ENCODE data around the gene EYA3.

EYA3 gene

DNA sequence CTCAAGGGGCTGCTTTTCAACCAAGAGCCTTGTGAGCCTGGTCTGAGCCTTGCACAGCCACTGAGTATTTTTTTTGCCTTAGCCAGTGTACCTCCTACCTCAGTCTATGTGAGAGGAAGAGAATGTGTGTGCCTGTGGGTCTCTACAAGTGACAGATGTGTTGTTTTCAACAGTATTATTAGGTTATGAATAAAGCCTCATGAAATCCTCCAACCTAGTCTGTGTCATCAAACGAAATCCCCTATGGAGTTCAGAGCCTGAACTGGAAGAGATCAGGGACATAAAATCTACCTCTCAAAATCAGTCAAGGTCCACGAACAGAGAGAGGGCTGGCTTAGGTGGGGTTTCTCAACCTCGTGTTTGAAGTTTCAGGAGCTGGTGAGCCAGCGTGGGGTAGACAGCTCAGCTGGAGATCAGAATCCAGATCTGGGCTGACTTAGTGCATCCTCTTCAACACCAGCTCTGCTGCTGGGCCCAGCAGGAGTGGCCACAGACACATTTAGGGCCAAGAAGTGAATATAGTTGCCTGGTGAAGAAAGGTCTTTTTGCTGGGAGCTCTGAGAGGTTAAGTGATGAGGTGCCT, 120.4 kb downstream of the EYA3 start:
- Mint-ChIP-seq H3K4me3 (no peak overlapping the region), H3K27ac (no peak overlapping the region), H3K27me3 (ENCODE audit: low read depth) (no peaks in the 10 kb centered on the region), H3K4me1 (ENCODE audit: low read depth) (peaks cover 7% of the 10 kb centered on the region), H3K9me3 (no peaks in the 10 kb centered on the region), H3K36me3 (ENCODE audit: low read depth) (peaks cover 24% of the 10 kb centered on the region)

DNA sequence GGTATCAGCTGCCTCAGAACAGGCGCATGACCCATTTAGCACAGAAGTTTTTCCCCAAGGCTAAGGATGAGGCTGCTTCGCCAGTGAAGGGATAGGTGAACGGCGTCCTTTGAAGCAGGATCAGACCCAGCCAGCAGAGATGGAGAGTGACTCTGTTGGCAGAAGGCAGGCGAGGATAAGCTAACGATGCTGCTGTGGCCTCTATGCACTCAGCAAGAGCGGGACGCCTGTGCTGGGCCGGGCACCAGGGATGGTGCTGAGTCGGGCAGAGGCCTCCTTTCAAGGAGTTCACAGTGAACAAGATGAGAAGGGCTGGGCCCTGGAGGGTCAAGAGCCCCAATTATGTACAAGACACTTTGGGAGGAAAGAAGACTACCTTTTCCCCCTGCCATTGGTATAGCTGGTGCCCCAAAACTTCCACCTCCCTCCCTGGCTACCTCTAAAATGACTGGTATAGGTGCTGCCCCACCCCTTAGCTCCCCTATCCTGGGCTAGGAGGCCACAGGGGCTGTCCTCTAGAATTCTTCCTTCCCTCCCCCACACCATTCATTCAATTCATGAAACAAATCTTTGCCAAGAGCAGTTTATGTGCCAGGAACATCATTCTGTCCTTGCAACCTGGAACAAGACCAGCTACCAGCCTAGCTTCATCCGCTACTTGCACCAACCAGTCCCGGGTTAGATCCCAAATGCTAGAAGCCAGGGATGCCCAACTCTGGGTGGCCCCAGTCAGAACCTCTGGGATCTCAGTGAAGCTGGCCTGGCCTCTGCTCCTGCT, 121.1 kb downstream of the EYA3 start:
- Mint-ChIP-seq H3K4me1 (ENCODE audit: low read depth) (peaks cover 7% of the 10 kb centered on the region), H3K27me3 (ENCODE audit: low read depth) (no peaks in the 10 kb centered on the region), H3K27ac (no peak overlapping the region), H3K9me3 (no peaks in the 10 kb centered on the region), H3K36me3 (ENCODE audit: low read depth) (peaks cover 24% of the 10 kb centered on the region), H3K4me3 (no peak overlapping the region)

- Mint-ChIP-seq H3K36me3 (ENCODE audit: low read depth) (peaks cover 24% of the 10 kb centered on the region), H3K27ac (no peak overlapping the region), H3K4me1 (ENCODE audit: low read depth) (peaks cover 12% of the 10 kb centered on the region), H3K9me3 (no peaks in the 10 kb centered on the region), H3K27me3 (ENCODE audit: low read depth) (no peaks in the 10 kb centered on the region), H3K4me3 (no peak overlapping the region)
Observed at GRCh38 chr1:27966402-27967105, 121.9 kb downstream of the EYA3 start.

- peaks cover 22% of the 10 kb centered on the region for H3K36me3 Mint-ChIP-seq (ENCODE audit: low read depth)
Observed at GRCh38 chr1:27963393-27963792, 125.0 kb downstream of the EYA3 start.

GRCh38 chr1:27961646-27962221, 126.7 kb downstream of the EYA3 start:
- Mint-ChIP-seq H3K4me1 (ENCODE audit: low read depth) (peaks cover 13% of the 10 kb centered on the region), H3K27ac (peak overlapping the region; percentile 65), H3K36me3 (ENCODE audit: low read depth) (peaks cover 11% of the 10 kb centered on the region), H3K27me3 (ENCODE audit: low read depth) (no peaks in the 10 kb centered on the region), H3K4me3 (peak overlapping the region; percentile 71), H3K9me3 (no peaks in the 10 kb centered on the region)

More at GRCh38 chr1:27963393-27963792, 125.0 kb downstream of the EYA3 start:
- Mint-ChIP-seq H3K9me3 (no peaks in the 10 kb centered on the region), H3K4me3 (no peak overlapping the region), H3K27me3 (ENCODE audit: low read depth) (no peaks in the 10 kb centered on the region), H3K27ac (no peak overlapping the region), H3K4me1 (ENCODE audit: low read depth) (peaks cover 14% of the 10 kb centered on the region)

- H3K27ac Mint-ChIP-seq, result peak overlapping the region; percentile 45
- H3K4me1 Mint-ChIP-seq (ENCODE audit: low read depth), result peaks cover 13% of the 10 kb centered on the region
- peak overlapping the region; percentile 71 for H3K4me3 Mint-ChIP-seq
- no peaks in the 10 kb centered on the region for H3K27me3 Mint-ChIP-seq (ENCODE audit: low read depth)
- no peaks in the 10 kb centered on the region for H3K9me3 Mint-ChIP-seq
- H3K36me3 Mint-ChIP-seq (ENCODE audit: low read depth), result peaks cover 7% of the 10 kb centered on the region
Observed at GRCh38 chr1:27960762-27961645, 127.4 kb downstream of the EYA3 start.

DNA sequence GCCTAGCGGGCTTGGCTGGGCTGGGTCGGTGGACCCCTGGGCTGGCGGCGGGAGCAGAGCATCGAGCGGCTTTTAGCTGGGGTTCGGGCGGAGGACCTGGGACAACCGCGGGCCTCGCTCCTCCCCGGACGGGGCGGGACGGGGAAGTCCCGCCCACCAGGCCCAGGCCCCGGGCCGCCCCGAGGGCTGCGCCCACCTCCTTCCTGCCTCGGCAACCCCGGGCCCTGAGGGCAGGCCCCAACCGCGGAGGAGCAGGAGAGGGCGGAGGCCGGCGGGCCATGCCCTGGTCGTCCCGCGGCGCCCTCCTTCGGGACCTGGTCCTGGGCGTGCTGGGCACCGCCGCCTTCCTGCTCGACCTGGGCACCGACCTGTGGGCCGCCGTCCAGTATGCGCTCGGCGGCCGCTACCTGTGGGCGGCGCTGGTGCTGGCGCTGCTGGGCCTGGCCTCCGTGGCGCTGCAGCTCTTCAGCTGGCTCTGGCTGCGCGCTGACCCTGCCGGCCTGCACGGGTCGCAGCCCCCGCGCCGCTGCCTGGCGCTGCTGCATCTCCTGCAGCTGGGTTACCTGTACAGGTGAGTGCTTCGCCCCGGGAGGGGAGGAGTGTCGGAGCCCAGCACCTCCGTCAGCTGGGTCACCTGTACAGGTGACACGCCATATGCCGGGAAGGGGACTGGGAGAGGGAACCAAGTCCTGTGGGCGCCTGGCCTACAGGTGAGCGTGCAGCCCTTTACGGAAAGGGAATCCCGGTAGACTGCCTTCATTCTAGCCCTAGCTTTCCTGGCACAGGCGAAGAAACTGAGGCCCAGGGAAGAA, 128.4 kb downstream of the EYA3 start, which contains the start of gene XKR8:
Gene XKR8, plus strand, starts transcription at position 182 of the 812 bp plus-strand sequence. Its CDS starts 97 bp downstream, at position 279.
- Mint-ChIP-seq H3K4me3 (peak within 1 kb of the TSS; percentile 81), H3K27me3 (ENCODE audit: low read depth) (peaks cover 4% of the 10 kb centered on the region), H3K36me3 (ENCODE audit: low read depth) (peaks cover 5% of the 10 kb centered on the region), H3K9me3 (no peaks in the 10 kb centered on the region), H3K4me1 (ENCODE audit: low read depth) (peaks cover 13% of the 10 kb centered on the region), H3K27ac (peak within 1 kb of the TSS; percentile 73)

DNA sequence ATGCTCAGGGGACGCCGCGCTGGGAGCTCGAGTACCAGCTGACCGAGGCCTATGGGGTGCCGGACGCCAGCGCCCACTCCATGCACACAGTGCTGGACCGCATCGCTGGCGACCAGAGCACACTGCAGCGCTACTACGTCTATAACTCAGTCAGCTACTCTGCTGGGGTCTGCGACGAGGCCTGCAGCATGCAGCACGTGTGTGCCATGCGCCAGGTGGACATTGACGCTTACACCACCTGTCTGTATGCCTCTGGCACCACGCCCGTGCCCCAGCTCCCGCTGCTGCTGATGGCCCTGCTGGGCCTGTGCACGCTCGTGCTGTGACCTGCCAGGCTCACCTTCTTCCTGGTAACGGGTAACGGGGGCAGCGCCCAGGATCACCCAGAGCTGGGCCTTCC, 129.9 kb downstream of the EYA3 start:
- peaks cover 5% of the 10 kb centered on the region for H3K27me3 Mint-ChIP-seq (ENCODE audit: low read depth)
- no peak overlapping the region for H3K27ac Mint-ChIP-seq
- peaks cover 2% of the 10 kb centered on the region for H3K36me3 Mint-ChIP-seq (ENCODE audit: low read depth)
- no peaks in the 10 kb centered on the region for H3K9me3 Mint-ChIP-seq
- H3K4me1 Mint-ChIP-seq (ENCODE audit: low read depth), result peaks cover 12% of the 10 kb centered on the region
- H3K4me3 Mint-ChIP-seq, result no peak overlapping the region

- Mint-ChIP-seq H3K27me3 (ENCODE audit: low read depth) (peaks cover 5% of the 10 kb centered on the region), H3K27ac (no peak overlapping the region), H3K4me1 (ENCODE audit: low read depth) (peaks cover 11% of the 10 kb centered on the region), H3K9me3 (no peaks in the 10 kb centered on the region), H3K4me3 (no peak overlapping the region), H3K36me3 (ENCODE audit: low read depth) (no peaks in the 10 kb centered on the region)
Observed at GRCh38 chr1:27957655-27958054, 130.8 kb downstream of the EYA3 start.

DNA sequence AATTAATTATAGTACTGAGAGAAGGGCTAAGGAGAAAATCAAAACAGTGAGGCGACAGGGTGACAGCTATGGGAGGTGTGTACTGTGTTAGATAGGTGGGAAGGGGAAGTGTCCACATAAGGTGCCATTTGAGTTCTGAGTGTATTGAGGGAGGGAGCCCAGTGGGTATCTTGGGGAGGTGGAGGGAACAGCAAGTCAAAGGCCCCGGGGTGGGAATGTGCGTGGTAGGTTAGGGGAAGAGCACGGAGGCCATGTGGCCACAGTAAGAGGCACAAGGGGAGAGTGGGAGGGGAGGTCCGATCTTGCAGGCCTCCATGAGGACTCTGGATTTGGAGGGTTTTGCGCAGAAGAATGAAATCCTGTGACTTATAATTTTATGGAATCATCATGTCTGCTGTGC, 131.6 kb downstream of the EYA3 start:
- peaks cover 7% of the 10 kb centered on the region for H3K4me1 Mint-ChIP-seq (ENCODE audit: low read depth)
- H3K4me3 Mint-ChIP-seq, result peak overlapping the region; percentile 40
- H3K27ac Mint-ChIP-seq, result no peak overlapping the region
- H3K27me3 Mint-ChIP-seq (ENCODE audit: low read depth), result peaks cover 5% of the 10 kb centered on the region
- no peaks in the 10 kb centered on the region for H3K36me3 Mint-ChIP-seq (ENCODE audit: low read depth)
- H3K9me3 Mint-ChIP-seq, result no peaks in the 10 kb centered on the region

- H3K9me3 Mint-ChIP-seq, result no peaks in the 10 kb centered on the region
- H3K4me3 Mint-ChIP-seq, result no peak overlapping the region
Observed at GRCh38 chr1:27955076-27955475, 133.3 kb downstream of the EYA3 start.

DNA sequence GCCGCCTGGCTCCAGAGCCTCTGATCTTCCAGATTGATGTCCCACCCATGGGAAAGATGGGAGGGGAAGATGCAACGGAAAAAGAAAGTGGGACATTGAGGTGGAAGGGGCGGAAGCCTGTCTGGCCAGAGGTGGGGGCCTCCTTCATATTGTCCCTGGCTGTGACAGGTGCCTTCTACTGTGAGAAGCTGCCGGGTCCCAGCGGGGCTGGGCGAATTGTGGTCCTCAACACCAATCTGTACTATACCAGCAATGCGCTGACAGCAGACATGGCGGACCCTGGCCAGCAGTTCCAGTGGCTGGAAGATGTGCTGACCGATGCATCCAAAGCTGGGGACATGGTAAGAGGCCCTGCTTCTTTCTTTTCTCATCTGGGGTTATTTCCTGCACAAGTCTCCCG, 134.2 kb downstream of the EYA3 start:
- Mint-ChIP-seq H3K4me3 (no peak overlapping the region), H3K9me3 (no peaks in the 10 kb centered on the region), H3K27me3 (ENCODE audit: low read depth) (peaks cover 5% of the 10 kb centered on the region), H3K27ac (no peak overlapping the region), H3K36me3 (ENCODE audit: low read depth) (no peaks in the 10 kb centered on the region), H3K4me1 (ENCODE audit: low read depth) (no peaks in the 10 kb centered on the region)

More at GRCh38 chr1:27955076-27955475, 133.3 kb downstream of the EYA3 start:
- Mint-ChIP-seq H3K27me3 (ENCODE audit: low read depth) (peaks cover 5% of the 10 kb centered on the region), H3K27ac (no peak overlapping the region), H3K36me3 (ENCODE audit: low read depth) (no peaks in the 10 kb centered on the region), H3K4me1 (ENCODE audit: low read depth) (no peaks in the 10 kb centered on the region)

- no peak overlapping the region for H3K27ac Mint-ChIP-seq
- H3K4me1 Mint-ChIP-seq (ENCODE audit: low read depth), result no peaks in the 10 kb centered on the region
- no peak overlapping the region for H3K4me3 Mint-ChIP-seq
- peaks cover 5% of the 10 kb centered on the region for H3K27me3 Mint-ChIP-seq (ENCODE audit: low read depth)
- H3K9me3 Mint-ChIP-seq, result no peaks in the 10 kb centered on the region
- no peaks in the 10 kb centered on the region for H3K36me3 Mint-ChIP-seq (ENCODE audit: low read depth)
Observed at GRCh38 chr1:27952147-27952546, 136.3 kb downstream of the EYA3 start.

Data from T-helper 1 cell treated with Interleukin-12 subunit alpha and Interleukin-12 subunit beta and Interleukin-4 antibody, amounts not matched to agents 30 μg/mL and 1 μg/mL, for 36 hours (primary cell).